ENCODE results near the gene FRAT1. TPM values are rescaled to one million over a fixed set of nuclear protein-coding genes. Genes with fewer than 3 reads are reported as not detected.

Gene FRAT1
- total and polyA plus RNA-seq, 7 donors, result 0.61 to 3.9 (median 2.0) TPM

GRCh38 chr10:97356318-97356914, 37.3 kb downstream of the FRAT1 start:
- H3K9me3 ChIP-seq, result no peaks in the 10 kb centered on the region
- ATAC-seq (peak in 1 of 4 donors; percentile 6), DNase-seq (no peak)
- H3K27ac ChIP-seq, result no peak overlapping the region
- H3K4me3 ChIP-seq, result no peak overlapping the region
- intact Hi-C loops (cut with DNase I), result no loop called here
- H3K36me3 ChIP-seq (ENCODE audit: insufficient read depth in 1 of 2, low read depth in 1 of 2), result peaks cover 19 to 86% of the 10 kb centered on the region in 2 donors
- WGBS, 3 donors, result 64 to 70% (median 68%) methylated on average over 6 of the region's 6 CpGs
- TF ChIP-seq CTCF (IDR thresholded peaks at IDR 0.05), result no peak
- H3K27me3 ChIP-seq (ENCODE audit: insufficient read depth in 3 of 3, low read length in 2 of 3), result no peaks in the 10 kb centered on the region
- H3K4me1 ChIP-seq, result peaks cover 8% of the 10 kb centered on the region

GRCh38 chr10:97356918-97357317, 37.8 kb downstream of the FRAT1 start:
- no peak overlapping the region for H3K27ac ChIP-seq
- no peak overlapping the region for H3K4me3 ChIP-seq
- 77 to 90% (median 80%) methylated on average over 7 of the region's 7 CpGs for WGBS, 3 donors
- H3K27me3 ChIP-seq (ENCODE audit: insufficient read depth in 3 of 3, low read length in 2 of 3), result no peaks in the 10 kb centered on the region
- peaks cover 19 to 84% of the 10 kb centered on the region in 2 donors for H3K36me3 ChIP-seq (ENCODE audit: insufficient read depth in 1 of 2, low read depth in 1 of 2)
- DNase-seq (no peak), ATAC-seq (no peak)
- peaks cover 8% of the 10 kb centered on the region for H3K4me1 ChIP-seq
- intact Hi-C loops (cut with DNase I), result no loop called here
- TF ChIP-seq CTCF (IDR thresholded peaks at IDR 0.05), result no peak
- no peaks in the 10 kb centered on the region for H3K9me3 ChIP-seq

GRCh38 chr10:97358349-97358748, 39.3 kb downstream of the FRAT1 start:
- 96 to 97% (median 96%) methylated on average over 4 of the region's 4 CpGs for WGBS, 3 donors
- no peak for DNase-seq
- Histone ChIP-seq H3K27me3 (ENCODE audit: insufficient read depth in 3 of 3, low read length in 2 of 3) (no peaks in the 10 kb centered on the region), H3K4me3 (no peak overlapping the region), H3K36me3 (ENCODE audit: insufficient read depth in 1 of 2, low read depth in 1 of 2) (peaks cover 19 to 89% of the 10 kb centered on the region in 2 donors), H3K27ac (no peak overlapping the region), H3K9me3 (no peaks in the 10 kb centered on the region), H3K4me1 (peaks cover 8% of the 10 kb centered on the region)
- intact Hi-C loops (cut with DNase I), result no loop called here
- TF ChIP-seq CTCF (IDR thresholded peaks at IDR 0.05), result no peak
- ATAC-seq, result no peak

- peaks cover 8% of the 10 kb centered on the region for H3K4me1 ChIP-seq
- H3K27me3 ChIP-seq (ENCODE audit: insufficient read depth in 3 of 3, low read length in 2 of 3), result no peaks in the 10 kb centered on the region
- H3K4me3 ChIP-seq, result no peak overlapping the region
- intact Hi-C loops (cut with DNase I), result no loop called here
- H3K27ac ChIP-seq, result no peak overlapping the region
- DNase-seq (no peak), ATAC-seq (no peak)
- no peaks in the 10 kb centered on the region for H3K9me3 ChIP-seq
- TF ChIP-seq CTCF (IDR thresholded peaks at IDR 0.05), result no peak
- peaks cover 19 to 93% of the 10 kb centered on the region in 2 donors for H3K36me3 ChIP-seq (ENCODE audit: insufficient read depth in 1 of 2, low read depth in 1 of 2)
- WGBS, 3 donors, result 66 to 89% (median 81%) methylated on average over 3 of the region's 3 CpGs
Observed at GRCh38 chr10:97358781-97359180, 39.7 kb downstream of the FRAT1 start.

Measured in psoas muscle (tissue), 8 donors.